HS-27A (cell line): Measurements from ENCODE around the gene PLBD1.

Experiments used
- DNase-seq: peaks from one replicate; pipeline ENCODE4 v3.0.0-alpha.2; 2012; ENCODE audit warnings: low read depth, missing footprints

Gene PLBD1

DNA sequence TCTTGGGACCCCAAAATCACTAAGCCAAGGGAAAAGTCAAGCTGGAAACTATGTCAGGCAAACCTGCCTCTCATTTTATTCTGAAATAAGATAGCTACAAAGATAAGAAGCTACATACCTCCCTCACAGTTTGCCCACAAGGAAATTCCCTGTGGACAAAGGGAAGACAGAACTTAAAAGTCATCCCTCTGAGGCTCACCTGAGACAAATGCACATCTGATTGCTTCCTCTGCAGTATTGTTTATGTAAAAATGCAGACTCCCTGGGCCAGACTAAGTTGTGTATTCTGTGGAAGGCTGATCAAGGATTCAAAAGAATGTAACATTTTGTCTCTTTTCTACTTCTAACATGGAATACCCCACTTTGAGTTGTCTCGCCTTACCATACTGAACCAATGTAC lies 2.5 kb upstream of the PLBD1 start:
- no peak for DNase-seq

DNA sequence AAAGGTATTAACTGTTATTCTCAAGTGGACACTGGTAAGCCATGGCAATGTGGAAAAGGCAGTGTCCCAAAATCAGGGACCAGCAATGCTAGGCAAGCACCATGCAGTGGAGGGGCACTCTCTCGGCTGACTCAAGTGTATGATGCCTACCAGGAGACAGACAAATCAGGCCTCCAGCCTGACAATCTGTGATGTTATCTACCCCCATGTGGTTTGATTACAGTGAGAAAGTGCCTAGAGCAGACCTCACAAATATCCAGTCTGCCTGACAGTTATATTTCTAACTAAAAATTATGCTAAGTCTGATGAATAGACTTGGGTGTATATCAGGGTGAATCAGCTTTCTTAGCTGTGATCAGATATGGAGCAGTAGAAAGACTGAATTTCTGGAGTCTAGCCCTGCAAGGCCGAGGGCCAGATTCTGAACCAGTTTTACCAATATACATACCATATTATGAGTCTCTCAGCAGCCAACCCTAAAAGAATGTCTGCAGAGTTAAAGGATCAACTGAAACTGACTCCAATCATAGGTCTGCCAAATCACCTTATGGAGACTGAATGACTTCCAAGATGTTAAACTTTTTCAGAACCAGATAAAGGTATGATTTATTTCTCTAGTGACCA lies 3.2 kb downstream of the PLBD1 start:
- DNase-seq = no peak

DNA sequence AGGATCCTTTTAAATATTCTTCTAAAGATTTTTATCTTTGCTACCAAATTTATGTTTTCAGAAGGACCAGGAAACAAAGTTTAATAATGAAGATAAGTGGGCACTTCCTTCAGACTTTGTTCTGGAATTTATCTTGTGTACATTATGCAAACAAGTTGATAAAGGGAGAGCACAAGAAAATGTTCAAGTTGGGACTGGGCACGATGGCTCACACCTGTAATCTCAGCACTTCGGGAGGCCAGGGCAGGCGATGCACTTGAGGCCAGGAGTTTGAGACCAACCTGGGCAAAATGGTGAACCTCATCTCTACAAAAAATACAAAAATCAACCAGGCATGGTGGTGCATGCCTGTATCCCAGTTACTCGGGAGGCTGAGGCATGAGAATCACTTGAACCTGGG lies 4.6 kb downstream of the PLBD1 start:
- no peak for DNase-seq

DNA sequence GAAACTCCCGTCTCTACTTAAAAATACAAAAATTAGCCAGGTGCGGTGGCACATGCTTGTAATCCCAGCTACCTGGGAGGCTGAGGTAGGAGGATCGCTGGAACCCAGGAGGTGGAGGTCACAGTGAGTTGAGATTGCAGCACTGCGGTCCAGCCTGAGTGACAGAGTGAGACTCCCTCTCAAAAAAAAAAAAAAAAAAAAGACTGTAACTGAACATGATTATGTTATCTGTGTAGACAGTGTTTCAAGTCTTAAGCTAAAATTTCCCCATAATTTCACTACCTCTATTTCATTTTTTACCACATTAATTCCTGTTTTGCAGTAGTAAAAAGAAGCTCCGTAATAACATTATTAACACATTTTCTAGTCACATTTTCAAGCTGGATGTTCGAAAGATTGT lies 5.4 kb downstream of the PLBD1 start:
- DNase-seq = no peak

DNA sequence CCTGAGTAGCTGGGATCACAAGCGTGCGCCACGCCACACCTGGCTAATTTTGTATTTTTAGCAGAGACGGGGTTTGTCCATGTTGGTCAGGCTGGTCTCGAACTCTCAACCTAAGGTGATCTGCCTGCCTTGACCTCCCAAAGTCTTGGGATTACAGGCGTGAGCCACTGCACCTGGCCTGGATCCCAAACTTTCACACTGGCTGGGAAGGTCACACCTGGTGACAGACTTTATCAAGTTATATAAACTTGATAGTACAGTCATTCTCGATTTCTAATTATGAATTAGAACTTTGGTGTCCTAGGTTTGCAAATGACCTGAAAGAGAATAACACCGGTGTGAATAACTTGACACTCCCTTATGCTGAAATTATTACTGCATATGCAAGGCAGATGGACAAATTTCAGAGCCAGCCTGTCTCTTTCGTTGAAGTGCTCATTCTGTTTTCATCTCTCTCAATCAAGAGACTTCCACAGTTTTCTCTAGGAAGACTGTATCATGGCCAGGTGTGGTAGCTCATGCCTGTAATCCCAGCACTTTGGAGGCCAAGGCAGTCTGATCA lies 5.9 kb downstream of the PLBD1 start:
- DNase-seq = no peak

DNA sequence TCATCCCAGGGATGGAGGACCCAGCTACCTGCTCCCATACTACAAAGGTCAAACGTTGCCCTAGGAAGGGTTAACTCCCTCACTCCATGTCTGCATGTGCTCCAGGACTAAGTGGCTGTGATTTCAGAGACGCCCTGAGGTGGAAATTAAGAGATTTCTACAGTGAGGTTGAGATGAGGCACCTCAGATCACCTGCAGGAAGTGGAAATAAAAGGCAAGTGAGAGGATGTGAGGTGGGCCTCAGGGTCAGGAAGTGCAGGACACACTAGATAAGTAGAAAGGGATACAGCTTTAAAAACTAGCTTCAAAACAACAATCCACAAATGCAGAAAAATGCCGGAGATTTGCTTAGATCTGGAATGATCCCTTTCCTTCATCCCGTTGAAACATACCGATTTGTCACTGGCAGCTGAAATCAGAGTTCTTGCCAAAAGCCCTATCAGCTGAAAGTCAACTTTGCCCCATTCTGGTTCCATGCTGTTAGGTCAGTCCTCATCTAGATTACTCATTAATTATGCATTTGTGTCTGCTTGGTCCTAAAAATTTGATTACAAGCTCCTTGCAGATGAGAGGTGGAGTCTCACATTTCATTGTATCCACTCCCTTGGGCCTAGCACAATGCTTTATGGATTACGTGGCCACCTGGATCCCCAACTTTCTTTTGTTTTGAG lies 6.6 kb downstream of the PLBD1 start:
- DNase-seq = no peak

DNA sequence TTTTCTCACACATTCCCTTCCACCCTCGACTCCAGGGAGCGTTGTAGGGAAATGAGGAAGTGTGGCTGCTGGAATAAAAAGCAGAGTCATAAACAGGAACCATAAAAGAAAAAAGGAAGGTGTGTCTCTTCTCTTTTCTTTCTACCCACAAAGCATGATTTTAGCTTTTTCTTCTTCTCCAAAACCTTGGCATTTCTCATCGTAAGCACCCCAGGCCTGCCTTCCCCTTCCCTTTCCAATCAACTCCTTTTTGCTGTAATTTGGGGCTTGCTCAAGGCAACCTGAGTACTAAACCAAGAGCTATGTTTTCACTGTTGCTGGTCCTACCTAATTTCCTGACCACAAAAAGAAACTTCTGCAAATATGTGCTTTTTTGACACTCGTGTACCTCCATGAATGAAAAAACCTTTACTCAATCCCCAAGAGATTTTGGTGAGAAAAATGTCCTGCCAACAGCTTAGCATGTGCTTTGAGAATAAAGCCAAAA lies 9.2 kb downstream of the PLBD1 start:
- no peak for DNase-seq

DNA sequence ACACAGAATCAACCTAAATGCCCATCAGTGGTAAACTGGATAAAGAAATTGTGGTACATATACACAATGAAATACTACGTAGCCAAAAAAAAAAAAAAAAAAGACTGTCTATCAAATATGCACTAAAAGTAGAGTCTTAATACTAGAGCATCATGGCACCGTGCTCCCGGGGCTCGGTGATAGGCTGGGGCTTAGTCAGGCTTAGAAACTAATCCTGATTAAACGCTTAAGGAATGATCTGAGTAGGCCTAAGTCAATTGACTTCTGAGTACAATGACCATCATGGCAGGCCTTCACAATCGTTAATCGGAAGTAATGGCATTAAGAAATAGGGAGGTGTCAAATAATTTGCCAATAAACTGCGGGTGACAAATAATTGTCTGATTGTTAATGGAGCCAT lies 9.7 kb downstream of the PLBD1 start:
- no peak for DNase-seq

DNA sequence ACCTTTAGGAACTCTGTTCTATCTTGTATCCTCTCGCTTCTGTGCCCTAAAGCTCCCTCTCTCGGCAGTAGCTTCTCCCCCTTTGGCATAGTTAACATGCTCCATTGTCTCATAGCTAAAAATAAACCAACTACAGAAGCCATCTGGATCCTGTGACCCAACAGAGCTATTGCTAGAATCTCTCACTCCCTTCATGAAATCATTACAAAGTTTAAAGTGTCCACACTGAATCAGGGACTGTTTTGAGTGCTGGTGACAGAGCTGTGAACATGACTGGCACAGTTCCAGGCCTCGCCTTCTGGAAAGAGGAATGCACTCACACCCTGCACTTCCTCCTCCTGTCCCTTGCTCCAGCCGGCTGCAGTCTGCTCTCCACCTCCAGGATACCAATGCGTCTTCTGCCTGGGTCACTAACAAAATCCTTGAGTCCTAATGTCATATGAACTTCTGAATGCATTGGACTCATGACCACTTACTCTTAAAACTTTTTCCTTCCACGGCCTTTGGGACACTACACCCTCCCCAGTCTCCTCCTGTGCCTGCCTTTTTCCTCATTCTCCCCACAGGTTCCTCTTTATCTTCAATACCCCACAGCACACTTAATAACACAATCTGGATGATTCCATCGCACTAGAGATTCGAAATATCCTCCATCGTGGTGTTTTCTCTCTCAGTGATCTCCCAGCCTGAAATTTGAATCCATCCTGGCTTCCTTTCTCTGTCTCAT lies 13.2 kb downstream of the PLBD1 start:
- DNase-seq = peak; percentile 12

DNA sequence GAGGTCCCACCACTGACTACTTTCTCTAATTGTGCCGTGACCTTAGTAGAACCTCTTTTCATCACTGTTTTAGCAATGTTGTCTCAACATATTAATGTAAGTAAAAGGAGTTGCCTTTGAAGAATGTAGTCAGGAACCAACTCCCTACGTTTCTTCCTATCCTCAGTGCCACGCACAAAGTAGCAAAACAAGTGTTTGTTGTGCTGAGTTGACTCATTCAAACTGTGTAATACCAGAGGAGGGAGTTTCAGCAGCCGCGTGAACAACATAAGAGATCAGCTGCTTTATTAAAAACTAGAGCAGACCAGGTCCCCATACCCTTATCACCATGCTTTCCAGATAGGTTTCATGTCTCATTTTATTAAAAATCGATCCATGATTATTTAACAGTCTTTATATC lies 19.1 kb downstream of the PLBD1 start:
- no peak for DNase-seq

DNA sequence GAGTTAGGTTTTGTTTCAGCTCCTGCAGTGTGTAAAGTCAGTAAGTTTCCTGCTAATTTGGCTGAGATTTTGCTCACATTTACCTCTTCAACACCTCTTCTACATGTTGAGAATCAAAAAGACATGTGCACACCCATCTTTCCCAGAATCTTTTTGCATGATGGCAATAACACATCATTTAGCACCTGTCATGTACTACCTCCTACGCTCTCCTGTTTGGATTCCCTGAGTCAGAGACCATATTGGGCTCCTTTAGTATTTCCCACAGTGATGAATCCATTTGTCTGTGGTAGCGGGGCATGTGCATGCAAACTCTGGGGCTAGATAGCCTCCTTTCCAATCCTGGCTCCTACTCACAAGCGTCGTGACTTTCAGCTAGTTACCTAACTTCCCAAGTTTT lies 20.1 kb downstream of the PLBD1 start:
- no peak for DNase-seq

DNA sequence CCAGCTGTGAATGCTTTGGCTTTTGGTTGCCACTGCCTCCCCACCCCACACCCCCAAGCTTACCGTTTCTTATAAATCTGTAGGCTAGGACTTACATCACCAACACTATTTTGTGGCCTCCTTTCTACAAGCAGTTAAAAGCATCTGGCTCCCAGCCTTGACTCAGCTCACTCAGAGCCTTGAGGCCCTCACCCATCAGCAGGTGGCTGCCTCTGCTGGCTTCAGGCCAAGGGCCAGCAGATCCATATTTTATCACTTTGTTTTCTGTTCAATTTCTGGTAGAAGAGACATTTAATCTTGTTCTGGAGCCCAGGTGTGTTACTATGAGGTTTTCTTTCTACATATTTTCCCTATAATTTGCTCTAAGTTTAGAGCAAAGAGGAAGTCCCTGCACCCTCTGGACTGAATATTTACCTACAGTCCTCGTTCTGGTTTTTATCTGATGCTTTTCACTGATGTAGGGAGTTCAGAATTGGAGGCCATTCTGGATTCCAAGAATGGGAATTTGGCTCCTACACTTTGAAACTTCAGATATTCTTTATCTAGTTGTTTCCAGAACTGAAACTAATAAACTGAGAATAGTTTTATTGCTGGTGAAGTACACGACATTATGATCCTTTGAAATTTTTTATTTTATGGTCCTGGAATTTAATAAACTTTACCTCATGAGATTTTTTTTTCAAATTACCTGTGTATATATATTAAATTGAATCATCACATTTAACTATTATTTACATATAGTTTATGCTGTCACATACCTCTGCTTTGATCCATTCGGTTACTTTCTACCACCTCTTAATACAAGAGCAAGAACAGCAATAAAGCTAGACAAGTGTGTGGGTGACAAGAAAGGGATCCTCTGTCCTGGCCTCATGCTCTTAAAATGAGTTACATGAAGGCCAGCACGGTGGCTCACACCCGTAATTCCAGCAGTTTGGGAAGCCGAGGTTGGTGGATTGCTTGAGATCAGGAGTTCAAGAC lies 22.2 kb downstream of the PLBD1 start:
- no peak for DNase-seq

DNA sequence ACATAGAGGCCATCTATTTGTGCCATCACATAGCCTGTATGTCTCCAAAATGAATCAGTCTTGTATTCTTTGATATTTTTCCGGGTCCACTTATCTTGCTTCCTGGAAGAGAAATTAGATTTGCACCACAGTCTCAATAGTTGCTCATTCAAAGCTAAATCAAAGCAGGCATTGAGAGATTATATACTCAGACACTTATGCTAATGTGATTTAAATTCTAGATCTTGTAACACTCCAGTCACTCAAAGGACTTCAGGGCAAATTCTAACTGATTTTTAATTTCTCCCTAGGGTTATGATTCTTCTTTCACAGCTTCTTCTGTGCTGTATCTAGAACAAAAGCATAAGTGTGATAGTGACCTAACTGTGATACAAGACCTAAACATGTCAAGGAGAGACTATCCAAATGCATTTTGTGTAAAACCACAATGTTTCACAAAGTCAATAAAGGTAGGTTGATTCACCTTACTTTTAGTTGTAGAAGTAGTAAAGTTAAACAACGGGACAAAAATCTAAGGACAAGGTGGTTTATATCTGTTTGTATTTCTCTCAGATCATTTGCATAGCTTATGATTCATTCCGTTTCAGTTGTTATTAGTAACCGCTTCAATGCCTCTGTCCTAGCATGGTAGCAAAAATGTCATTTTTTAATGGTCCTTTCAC lies 26.8 kb downstream of the PLBD1 start:
- DNase-seq = no peak

DNA sequence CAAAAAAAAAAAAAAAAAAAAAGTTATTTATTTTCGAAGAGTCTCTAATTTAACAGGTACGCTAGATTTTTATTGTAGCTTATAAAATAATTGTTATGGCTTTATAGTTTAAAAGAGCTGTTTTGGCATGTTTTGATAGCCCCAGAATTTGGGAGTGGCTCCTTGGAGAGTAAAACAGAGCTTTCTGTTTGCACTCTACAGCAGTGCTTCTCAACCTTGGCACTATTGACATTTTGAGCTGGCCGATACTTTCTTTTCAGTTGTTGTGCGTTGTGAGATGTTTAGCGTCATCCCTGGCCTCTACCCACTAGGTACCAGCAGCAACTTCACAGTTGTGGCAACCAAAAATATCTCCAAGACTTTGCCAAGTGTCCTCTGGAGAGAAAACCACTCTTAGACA lies 30.6 kb downstream of the PLBD1 start:
- DNase-seq = no peak

DNA sequence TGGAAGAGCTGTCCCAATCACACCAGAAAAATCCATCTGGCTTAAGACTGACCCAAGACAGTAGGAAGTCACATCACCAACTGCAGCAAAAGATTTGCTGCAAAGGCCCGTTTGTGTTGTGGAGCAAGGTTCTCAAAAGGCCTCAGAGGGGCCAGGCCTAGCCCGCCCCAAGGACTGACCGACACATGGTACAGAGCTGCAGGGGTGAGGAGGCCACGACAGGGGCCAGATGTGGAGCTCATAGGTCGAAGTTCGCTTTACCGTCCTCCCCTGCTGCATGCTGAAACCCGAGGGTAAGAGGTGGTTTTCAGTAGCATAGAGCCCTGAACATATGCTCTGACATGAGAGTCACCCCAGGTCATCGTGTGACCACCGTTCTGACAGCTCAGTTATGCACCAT lies 35.5 kb downstream of the PLBD1 start:
- no peak for DNase-seq

DNA sequence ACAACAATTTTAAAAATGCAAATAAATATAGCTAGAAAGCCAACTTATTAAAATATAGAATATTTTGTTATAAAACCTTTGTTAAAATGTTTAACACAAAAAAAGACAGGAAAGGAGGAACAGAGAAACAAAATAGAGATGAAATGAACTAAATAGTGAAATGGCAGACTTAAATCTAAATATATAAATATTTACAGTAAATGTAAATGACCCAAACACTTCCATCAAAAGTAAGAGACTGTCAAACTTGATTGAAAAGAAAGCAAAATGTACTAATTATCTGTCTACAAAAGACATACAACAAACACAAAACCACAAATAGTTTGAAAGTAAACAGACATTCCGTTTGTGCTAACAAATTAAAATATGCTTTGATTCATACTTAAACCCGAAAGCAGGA lies 41.7 kb downstream of the PLBD1 start:
- DNase-seq = no peak

DNA sequence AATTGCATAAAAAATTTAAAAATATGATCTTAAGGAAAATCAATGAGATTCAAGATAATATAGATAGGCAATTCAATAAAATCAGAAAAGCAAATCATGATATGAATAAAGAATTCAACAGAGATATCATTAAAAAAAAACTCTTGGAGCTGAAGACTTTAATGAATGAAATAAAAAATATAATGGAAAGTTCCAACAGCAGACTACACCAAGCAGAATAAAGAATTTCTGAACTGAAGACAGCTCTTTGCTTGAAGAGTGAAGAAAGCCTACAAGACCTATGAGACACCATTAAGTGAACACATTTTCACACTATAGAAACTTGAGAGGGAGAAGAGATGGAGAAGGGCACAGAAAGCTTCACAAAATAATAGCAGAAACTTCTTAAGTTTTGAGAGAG lies 45.9 kb downstream of the PLBD1 start:
- no peak for DNase-seq

DNA sequence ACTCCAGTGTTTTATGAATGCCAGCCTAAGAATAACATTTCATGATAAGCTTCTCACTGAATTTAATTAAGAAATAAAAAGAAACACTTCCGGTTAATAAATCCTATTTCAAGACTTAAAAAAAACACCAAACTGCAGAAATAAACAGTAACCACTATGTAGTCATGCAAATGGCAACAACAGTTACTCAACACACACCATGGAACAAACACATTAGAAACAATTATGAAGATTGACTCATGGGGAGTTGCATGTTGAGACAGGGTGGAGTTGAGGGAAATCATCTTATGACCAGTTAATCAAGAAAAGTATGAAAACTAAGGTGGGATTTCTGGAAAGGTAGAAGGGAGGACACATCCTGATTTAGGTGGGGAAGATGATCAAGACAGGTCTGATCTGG lies 52.7 kb downstream of the PLBD1 start:
- DNase-seq = no peak

DNA sequence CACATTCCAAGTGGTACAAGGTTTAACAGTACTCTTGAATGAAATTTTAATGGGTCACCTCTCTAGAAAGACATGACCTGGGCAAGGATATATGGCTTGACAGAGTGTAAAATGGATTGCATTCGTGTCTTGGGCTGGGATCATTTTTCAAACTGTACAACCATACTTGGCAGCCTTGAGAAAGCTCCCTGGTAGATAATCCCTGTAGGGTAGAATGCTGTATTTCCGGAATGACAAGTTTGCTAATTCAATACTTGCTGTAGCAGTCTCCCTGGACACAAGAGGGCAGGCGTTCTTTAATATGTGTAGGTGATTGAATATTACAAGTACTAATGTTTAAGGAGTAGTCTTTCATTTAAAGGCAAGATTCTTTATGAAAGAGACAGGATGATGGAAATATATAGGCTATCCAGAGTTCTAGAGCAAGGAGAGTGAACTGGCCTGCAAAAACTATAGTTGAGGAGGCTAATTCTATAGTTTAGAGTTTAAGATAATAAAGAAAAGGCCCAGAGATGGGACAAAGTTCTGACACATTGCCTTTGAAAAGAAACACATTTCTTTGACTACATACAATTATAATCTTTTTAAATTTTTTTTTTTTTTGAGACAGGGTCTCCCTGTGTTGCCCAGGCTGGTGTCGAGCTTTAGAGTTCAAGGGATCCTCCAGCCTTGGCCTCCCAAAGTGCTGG lies 53.4 kb downstream of the PLBD1 start:
- no peak for DNase-seq

DNA sequence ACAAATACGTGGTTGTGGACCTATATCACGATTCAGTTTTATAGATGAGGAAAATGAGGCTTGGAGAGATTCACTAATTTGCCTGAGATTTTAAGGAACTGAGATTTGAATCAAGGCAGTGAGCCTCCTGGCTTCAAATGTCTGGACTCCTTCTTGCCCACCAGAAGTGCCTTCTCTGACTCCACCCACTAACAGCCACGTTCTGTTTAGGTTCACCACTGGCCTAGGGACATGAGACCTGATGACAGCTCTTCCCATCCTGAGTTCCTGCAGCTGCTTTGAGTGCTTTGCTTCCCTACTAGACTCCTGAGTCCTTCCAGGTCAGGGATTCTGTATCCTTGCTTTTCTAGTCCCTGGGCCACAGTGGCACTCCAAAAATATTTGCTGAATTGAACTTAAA lies 57.1 kb downstream of the PLBD1 start:
- DNase-seq = no peak
